ENCODE results near the gene ZNF385A. TPM values are rescaled to one million over a fixed set of nuclear protein-coding genes. Genes with fewer than 3 reads are reported as not detected.
A peak's percentile ranks its signal among the peaks of the same experiment; 100 is the strongest.

The ZNF385A gene
- total and polyA plus RNA-seq, 2 of the 4 experiments (the other 2 are of a cell fraction): 0.36 to 2.5 TPM

DNA sequence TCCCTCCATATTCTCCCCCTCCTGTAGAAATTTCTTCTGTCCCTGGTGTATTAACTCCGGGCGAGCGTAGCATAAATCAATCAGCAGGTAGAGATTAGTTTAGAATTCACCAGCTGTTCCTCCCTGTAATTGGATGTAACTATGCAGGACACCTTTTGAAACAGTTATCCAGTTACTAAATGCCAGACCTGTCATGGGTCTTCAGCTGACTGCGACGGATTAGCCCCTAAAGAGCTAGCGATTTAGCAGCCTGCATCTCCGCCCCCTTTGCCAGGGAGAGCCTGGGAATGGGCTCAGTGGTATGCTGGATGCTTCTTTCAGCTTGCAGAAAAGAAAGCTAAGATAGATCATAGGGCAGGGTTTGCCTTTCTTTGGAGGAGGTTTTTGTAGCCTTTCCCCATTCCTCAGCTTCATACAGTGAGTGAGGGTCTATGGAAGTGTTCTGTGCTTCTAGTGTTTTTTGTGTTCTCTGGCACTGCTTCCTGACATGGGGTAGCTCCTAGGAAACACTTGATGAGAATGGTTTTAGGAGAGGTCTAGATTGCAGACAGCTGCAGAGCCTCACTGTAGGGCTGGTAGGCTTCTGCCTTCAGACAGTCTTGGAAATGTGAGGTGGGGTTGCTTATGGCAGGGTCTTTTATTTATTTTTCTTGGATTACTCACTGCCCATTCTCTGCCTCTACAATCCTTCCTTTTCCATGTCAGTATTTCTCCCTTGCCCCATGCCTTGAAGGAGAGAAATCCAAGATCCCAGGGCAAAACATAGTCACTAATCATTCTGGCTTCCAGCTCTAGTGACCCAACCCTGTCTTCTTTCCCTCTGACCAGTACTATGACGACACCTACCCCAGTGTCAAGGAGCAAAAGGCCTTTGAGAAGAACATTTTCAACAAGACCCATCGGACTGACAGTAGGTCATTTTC is 42.9 kb downstream of the ZNF385A start:
- DNase-seq: peak; percentile 67
- peak overlapping the region in 1 of 2 experiments; percentile 28; a peak in 1 of 4 replicates for H4K8ac ChIP-seq (ENCODE audit: low read depth in 2 of 2, low read length in 2 of 2)
- H3K9me3 ChIP-seq (ENCODE audit: control insufficient read depth, insufficient read depth, low read length): no peaks in the 10 kb centered on the region
- peak overlapping the region; percentile 77 for H3K23ac ChIP-seq (ENCODE audit: low read depth, low read length)
- ChIA-PET POLR2A (ENCODE audit: unreplicated experiment) (interaction anchor here (0.6 kb wide), 1 partner anchor 212 kb away, joined by 3 read pairs; no protein-coding TSS in a partner anchor), CTCF (interaction anchor here (0.7 to 1.0 kb wide), 3 partner anchors 9 to 38 kb away, joined by 3 to 4 read pairs (median 3); no protein-coding TSS in a partner anchor)
- H2BK5ac ChIP-seq (ENCODE audit: low read depth, low read length, poor library complexity, severe bottlenecking): peak overlapping the region; percentile 7
- ATAC-seq (ENCODE audit: low read depth): peak; percentile 43
- no peak overlapping the region for H3K4me3 ChIP-seq (ENCODE audit: insufficient read depth, low read depth, low read length)
- no peak overlapping the region for H4K5ac ChIP-seq (ENCODE audit: low read depth, low read length)
- no peaks in the 10 kb centered on the region for H3K27me3 ChIP-seq (ENCODE audit: control insufficient read depth, insufficient read depth, low read length)
- peak overlapping the region; percentile 16 for H3K4ac ChIP-seq (ENCODE audit: low read depth, low read length)
- no peak overlapping the region for H3K56ac ChIP-seq (ENCODE audit: extremely low read depth, insufficient read depth, low read length)
- H3K27ac ChIP-seq (ENCODE audit: insufficient read depth, low read length): peak overlapping the region; percentile 53; the same call in 1 of the 2 replicates
- 45% methylated on average over 2 of the region's 9 CpGs; no CpG with 5 or more reads in 1 of the 2 experiments for WGBS, 2 experiments (ENCODE audit: extremely low coverage in 2 of 2, insufficient read length in 1 of 2)
- H3K4me1 ChIP-seq (ENCODE audit: control insufficient read depth, insufficient read depth, low read length): peaks cover 40% of the 10 kb centered on the region
- no peak overlapping the region for H2BK15ac ChIP-seq (ENCODE audit: low read depth, low read length)
- H2BK120ac ChIP-seq (ENCODE audit: low read depth, low read length): 0 out of 2 replicates have a peak overlapping the region, but pooled peaks have one; percentile 15
- peak overlapping the region; percentile 18; the same call in 1 of the 2 replicates for H2AK5ac ChIP-seq (ENCODE audit: low read depth, low read length)
- peaks cover 25% of the 10 kb centered on the region for H3K9me1 ChIP-seq (ENCODE audit: insufficient read depth, low read length)
- H4K20me1 ChIP-seq (ENCODE audit: insufficient read depth, low read length): peaks cover 41% of the 10 kb centered on the region
- H3K14ac ChIP-seq (replicated peaks; ENCODE audit: low read depth, low read length): peak overlapping the region; percentile 21; the same call in 1 of the 2 replicates
- H2AFZ ChIP-seq (replicated peaks; ENCODE audit: low read length, poor library complexity): no peak overlapping the region
- H3K36me3 ChIP-seq (ENCODE audit: control insufficient read depth, insufficient read depth, low read length): peaks cover 23% of the 10 kb centered on the region
- H4K91ac ChIP-seq (ENCODE audit: insufficient read depth, low read depth, low read length): no peak overlapping the region
- H3K9ac ChIP-seq (ENCODE audit: low read depth, low read length): no peak overlapping the region; the same call in 1 of the 2 replicates
- intact Hi-C loops (cut with micrococcal nuclease): no loop called here
- no TSS peak for BruUV-seq (replicated peaks)
- H3K18ac ChIP-seq (ENCODE audit: low read depth, low read length): peak overlapping the region; percentile 5; the same call in 1 of the 2 replicates
- H2BK20ac ChIP-seq (ENCODE audit: low read depth, low read length): no peak overlapping the region; the same call in 1 of the 2 replicates
- in situ Hi-C loops (cut with MboI; ENCODE audit: low sequenced_read_pairs): no loop called here
- H3K4me2 ChIP-seq (ENCODE audit: low read depth, low read length): no peak overlapping the region; the same call in 1 of the 2 replicates
- H2AK9ac ChIP-seq (replicated peaks; ENCODE audit: low read depth, low read length, poor library complexity): no peak overlapping the region
- dilution Hi-C loops (cut with HindIII; ENCODE audit: low sequenced_read_pairs, unreplicated experiment): no loop called here
- peaks cover 43 to 68% of the 10 kb centered on the region in 2 experiments for H3K79me1 ChIP-seq (ENCODE audit: low read depth in 1 of 2, low read length in 2 of 2)
- no peak for TF ChIP-seq POLR2A (IDR thresholded peaks at IDR 0.05; ENCODE audit: low read depth, low read length)
- no peak for TF ChIP-seq MAZ (IDR thresholded peaks at IDR 0.05; ENCODE audit: borderline replicate concordance, low read depth, low read length)
- TF ChIP-seq CEBPB (IDR thresholded peaks at IDR 0.05; ENCODE audit: low read depth, low read length): peak; percentile 37; the same call in 1 of the 2 replicates
